GM19240 (cell line): Measurements from ENCODE around the gene LPCAT1.

ENCODE experiments used
- DNase-seq: peaks from one replicate; pipeline ENCODE4 v3.0.0; 2011; ENCODE audit warnings: low spot score; ENCODE audit not compliant: insufficient read length

LPCAT1 gene

DNA sequence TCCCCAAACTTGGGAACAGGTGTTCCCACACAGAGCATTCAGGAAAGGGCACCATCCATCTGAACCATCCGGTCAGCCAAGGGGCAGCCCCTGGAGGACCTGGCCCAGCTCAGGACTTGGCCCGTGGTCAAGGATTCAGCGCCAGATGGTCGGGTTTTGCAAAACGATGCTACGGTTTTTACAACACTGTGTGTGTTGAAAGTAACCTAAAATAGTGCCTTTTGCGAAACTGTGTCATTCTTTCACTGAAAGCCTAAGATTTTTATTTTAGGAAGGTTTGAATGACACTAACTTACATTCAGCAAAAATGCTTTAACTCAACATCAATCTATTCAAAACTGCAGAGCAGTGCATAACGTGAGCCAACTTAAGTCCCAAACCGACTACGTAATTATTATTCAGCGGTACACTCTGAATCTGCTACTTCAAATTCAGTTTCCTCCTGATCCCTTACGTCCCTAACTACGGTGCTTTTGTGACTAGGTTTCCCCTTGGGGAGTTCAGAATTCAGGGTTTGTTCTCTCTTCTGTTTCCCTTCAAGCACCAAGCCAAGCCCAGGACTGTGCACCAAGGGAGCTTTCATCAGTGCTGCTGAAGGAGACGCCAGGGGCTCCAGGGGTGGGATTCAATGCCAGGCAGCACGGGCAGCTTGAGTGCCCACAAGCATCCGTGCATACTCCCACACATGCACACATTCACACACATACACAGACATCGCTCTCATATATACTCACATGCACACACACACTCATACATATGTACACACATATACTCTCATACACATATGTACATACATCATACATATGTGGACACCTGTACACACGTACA is 25.8 kb downstream of the LPCAT1 start:
- DNase-seq, result no peak

DNA sequence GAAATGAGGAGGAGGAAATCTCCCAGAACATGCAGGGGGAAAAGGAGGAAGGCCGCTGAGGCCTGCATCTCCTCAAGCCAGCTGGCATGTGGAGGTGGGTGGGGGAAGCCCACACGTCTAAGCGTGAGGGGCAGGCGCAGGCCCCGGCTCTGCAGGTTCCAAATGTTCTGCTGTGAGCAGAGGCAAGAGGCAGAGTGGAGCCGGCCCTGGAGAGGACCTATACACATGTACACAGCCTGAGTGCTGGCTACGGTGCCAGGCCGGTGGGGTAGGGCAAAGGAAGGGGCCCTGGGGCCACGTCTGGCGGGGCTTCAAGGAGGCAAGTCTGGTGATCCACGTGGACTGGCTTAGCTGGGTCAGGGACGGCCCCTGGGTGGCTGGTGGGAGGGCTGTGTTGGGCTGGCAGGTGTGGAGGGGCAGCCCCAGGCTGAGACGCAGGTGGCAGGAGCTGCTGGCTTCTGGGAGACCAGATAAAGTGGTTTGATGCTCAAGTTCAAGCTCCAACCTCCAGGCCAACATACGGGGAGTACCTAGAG is 26.4 kb downstream of the LPCAT1 start:
- no peak for DNase-seq

DNA sequence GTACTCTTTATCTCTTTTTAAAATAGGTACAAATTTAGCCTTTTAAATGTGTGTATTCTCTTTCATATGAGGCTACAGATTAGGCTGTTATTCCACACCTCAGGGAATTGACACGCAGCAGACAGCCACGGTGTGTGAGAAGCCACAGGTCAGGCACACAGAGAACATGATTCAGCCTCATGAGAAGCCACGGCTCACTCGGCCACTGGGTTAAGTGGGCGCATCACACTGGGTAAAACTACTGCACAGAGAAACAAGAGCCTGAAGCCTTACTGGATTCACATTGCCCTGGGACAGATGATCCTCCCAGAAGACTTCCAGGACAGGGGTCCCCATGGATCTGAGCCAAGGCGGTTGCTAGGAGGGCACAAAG is 28.2 kb downstream of the LPCAT1 start:
- no peak for DNase-seq

DNA sequence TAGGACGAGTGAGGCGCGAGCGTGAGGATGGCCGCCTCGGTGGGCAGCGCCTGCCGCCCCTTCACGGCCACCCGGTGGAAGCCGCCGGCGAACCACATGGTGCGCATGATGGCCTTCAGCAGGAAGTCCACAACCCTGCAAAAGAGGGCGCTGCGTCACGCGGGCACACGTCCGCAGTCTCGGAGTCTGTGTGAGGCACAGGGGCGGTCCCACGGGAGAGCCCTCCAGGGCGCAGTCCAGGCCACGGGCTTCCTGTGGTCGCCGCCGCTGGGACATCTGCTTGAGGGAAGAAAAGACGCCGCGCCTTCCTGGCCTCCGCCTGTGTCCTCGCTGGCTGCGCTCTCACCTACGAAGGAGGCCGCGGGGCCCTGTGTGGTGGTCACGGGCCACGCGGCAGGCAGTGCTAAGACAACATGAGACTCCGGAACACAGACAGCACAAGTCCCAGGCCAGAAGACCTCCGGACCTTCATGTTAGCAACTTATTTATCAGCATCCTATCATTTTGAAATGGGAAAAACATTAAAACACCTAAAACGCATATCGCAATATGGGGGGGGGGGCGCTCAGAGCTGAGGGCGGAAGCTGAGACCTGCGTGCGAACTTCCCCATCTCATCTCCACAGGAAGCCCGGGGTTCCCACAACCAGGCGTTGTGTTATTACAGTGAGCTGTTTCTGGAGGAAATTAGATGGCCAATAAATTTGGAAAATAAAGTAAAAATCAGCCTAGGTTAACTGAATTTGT is 28.8 kb downstream of the LPCAT1 start:
- DNase-seq, result no peak

DNA sequence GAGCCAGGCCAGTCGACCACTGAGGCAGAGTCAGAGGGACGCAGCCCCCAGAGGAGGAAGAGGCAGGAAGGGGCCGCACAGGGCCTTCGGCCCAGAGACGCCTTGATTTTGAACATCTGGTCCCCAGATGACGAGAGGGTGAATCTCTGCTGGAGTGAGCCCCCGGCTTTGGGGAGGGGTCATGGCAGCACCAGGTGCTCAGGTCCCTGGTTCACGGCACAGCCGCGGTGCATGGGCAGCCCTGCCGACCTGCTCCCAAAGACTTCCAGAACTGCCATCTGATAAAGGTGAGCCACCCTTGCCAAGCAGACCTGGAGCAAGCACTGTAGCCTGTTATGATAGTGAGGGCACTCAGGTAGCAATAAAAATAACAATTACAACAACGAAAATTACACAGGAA is 29.8 kb downstream of the LPCAT1 start:
- no peak for DNase-seq

DNA sequence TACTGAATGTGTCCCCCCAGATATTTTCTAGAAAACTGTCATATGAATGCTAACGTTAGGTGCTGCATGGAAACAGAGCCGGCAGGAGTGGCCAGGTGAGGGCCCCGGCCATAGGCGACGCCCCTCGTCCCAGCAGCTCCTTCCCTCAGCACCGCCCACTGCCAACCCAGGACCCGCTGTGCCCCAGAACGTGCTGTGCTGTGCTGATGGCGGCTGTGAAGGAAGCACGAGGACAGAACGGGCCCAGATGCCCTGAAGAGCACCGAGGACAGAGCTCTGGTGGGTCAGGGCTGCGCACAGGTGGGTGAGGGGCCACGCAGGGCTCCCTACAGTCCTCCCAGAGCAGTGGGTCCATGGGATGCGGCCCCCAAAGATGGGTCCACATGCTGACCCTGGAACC is 30.3 kb downstream of the LPCAT1 start:
- DNase-seq, result no peak

DNA sequence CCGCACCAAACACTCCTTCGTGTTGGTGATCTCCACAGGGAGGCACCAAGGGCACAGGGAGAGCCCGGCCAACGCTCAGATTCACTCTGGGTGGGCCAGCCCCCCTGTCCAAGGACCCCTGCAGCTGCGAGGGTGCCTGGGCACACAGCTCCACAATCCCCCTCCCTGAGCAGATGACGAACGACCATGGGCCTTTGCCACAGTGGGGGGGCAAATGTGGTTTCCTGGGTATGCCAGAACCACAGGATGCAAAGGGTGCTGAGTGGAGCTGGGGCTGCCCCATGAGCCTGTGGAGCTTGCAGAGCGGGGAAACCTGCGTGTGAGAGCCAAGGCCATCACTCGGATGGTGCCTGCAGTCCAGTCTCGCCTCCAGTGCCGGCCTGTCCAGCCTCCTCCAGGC is 31.0 kb downstream of the LPCAT1 start:
- no peak for DNase-seq

DNA sequence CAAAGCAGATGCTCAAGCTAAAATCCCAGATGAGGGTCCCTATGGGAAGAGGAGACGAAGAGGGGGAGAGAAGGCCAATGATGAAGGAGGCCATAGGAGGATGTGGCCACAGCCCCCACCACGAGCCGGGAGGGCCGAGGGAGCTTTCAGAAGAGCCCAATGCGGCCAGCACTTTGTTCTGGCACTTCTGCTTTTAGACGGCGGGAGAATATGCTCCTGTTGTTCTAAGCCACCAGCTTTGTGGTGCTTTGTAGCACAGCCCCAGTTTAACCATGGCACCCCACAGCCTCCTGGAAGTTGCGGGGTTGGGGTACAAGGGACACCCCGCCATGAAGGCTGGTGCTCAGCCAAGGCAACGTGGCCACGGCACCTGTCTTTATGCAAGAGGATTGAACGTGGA is 33.4 kb downstream of the LPCAT1 start:
- no peak for DNase-seq

DNA sequence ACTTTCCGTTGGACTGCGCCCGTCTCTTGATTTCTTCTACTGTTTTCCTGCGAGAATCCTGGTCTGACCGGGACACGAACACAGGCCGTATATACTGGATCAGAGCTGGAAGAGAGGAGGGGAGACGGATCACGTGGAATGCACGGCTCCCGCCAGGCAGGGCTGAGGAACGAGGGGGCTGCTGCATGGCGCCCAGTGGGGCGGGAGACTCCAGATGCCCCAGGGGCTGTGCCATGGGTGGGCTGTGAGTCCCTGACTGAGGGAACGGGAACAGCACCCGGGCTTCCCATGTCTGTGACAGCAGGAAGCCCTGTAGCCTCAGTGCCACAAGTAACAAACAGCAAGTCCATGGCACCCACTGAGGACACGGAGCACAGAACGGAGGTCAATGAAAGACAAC is 34.0 kb downstream of the LPCAT1 start:
- DNase-seq, result no peak

DNA sequence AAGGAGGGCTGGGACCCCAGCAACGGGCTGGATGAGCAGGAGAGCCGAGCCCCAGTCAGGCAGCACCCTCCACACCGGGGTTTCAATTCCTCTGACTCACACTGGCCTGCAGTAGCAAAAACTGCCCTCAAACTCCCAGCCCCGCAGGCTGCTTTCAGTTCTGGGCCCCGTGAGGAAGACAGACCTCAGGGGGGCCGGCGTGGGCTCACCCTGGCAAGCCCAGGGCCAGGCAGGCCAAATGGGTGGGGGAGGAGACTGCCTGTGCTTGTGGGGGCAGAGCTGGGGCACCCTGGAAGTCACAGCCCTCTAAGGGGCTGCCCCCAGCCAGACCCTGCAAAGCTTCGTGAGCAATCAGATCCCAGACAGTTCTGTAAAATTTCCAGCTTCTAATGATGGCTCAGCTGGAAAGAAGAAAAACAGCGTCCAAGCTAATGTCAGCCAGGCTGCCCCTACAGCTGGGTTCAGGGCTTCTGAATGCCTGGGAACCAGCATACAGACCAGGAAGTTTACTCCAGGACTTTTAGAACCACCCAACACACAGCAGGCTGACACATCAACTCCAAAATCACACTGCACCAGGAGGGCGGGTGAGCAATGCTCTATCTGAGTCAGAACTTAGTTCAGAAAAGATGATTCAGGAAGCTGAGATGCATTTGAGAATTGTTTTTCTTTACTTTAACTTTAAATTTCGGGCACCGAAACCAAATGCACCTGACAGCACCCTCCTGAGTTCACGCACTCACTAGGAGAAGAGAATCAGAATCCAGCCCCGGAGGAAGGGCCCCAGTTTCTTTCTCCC is 34.7 kb downstream of the LPCAT1 start:
- no peak for DNase-seq

DNA sequence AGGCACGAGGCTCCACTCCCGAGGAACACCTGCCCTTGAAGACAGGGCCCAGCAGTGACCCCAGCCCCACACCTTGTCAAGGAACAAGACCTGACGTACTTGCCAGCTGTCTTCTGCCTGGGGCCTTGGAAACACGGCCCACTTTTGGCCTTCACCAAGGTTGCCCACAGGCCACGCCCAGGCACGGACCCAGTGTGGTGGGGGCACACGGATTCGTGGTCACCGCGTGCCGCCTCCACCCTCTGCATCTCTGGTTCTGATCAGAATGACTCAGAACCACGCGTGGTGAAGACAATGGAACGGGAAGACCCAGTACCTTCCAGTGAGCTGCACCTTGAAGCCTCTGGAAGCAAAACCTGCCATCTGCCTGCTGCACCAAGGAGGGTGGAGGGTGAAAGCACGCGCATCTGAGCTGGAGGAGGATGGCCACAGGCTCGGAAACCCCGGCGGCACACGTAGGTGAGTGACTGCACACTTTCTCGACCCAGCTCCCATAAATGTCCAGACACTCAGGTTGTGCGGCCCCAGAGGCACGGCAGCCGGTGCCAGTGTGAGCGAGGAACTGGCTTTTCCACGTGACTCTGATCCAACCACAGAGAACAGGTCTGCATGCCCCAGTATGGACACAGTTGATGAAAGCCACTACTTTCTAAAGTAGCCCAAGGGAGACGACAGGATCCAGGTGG is 36.5 kb downstream of the LPCAT1 start:
- no peak for DNase-seq

DNA sequence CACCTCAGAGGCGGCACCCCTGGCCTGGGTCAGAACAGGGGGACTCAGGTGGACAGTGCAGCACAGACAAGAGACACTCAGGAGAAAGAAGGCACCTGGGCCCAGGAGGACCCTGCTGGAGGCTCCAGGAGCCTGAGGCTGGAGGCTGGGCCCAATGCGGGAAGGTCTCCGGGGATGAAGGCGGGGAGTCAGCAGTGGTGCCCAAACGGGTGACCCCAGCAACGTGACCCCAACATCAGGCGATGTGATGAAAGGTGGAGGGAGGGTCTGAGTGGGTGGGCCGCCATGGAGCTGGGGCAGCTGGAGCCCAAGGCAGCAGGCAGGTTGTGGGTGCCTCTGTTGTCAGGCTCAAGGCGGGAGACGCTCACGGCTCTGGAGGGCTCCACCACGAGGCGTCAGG is 37.5 kb downstream of the LPCAT1 start:
- no peak for DNase-seq

DNA sequence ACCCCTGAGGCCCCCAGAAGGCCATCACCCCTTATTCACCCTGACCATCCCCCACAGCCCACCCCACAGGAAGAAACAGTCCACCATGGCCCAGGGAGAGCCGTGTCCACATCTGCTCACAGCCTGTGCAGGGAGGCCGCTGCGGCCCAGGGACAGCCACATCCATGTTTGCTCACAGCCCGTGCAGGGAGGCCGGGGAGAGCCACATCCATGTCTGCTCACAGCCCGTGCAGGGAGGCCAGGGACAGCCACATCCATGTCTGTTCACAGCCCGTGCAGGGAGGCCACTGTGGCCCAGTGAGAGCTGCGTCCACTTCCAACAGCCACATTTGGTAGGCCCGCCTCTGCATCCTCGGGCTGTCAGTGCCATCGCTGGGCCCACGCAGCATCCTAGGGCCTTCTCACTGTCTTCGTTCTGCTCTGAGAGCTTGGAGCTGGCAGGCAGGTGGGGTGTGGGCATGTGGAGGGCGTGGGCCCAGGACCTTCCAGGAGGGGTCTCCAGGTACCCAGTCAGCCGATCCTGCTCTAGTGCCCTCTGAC is 38.1 kb downstream of the LPCAT1 start:
- DNase-seq, result no peak

DNA sequence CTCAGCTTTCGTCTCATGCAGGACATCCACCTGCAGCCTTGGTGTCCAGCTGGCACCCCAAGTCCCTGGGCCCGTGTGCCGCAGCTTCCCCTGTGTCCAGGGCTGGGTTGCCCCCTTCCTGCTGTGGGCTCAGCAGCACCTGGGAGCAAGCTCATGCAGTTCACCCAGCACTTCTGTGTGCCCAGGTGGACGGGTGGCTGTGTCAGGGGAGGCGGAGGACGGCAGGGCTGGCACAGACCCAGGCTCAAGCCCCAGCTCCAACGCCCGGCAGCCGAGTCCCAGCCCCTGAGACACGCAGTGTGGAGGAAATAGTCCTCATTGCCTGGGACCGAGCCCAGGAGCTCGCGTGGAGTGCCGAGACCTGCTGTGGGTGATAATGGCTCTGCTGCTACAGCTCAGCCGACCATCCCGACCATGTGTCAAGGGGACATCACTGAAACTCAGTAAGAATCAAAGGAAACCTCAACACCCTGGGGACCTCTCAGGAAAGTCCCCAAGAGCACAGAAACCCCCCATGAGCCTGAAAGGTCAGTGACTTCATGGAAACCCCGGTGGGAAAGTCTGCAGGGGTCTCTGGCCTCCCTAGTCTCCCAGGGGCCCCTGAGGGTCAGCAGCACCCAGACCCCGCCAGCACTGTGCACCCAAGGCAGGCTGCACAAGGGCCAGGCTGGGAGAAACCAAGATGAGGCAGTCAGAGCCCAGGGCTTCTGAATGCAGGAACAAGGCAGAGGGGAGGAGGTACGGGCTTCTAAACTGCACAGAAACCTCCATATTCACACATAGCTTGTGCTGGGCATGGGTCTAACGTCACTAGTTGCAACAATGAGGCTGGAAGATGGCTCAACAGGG is 38.8 kb downstream of the LPCAT1 start:
- peak; percentile 67 for DNase-seq

DNA sequence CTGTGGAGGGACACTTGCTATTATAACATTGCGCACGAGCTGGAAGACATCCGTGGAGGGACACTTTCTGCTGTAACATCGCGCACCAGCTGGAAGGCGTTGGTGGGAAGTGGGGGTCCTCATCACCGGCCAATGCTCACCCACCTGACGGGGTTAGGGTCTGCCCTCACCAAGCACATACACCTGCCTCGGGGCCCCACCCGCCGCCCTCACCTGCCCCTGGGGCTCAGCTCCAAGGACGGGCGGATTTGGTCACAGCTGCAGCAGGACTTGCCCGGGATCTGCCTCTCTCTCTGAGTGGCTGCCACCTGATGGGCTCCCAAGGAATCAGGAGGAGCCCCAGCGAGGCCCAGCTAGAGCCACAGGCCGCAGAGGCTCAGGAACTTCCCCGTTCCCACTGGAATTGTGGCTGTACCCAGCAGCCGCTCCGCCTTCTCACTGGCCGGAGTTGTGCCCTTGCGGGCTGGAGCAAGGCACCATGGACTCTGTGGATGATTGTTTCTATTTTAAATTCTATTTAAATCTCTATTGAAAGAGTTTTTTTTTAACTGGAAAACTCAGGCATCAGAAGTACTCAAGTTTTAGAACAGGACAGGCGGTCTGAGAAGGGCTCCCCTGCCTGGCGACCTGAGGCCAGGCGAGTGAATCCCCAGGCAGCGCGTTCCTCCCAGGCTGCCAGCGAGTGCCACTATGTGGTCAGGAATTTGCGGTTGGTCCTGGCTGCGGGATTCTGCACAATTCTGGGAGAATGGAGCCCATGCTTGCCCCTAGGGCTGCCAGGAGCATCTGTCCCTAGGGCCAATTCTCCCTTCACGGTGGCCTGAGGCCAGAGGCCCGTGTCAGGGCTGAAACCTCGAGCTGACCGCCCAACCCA is 39.7 kb downstream of the LPCAT1 start:
- DNase-seq, result no peak

DNA sequence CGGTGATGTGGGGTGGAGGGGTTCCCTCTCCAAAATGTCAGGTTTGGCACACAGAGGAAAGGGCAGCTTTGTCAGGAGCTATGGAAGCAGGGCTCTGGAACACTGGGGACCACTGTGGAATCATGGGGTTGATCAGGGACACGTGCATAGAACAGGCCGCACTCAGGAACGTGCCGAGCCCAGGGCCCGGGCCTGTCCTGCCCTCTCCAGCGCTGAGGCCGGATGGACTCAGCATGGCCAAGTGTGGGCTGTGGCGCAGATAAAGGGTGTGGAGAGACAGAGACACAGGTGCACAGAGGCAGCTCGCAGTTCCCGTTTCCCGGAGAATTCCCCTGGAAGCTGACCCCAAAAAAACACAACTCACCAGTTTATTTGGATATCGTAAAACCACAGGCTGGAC is 40.7 kb downstream of the LPCAT1 start:
- no peak for DNase-seq

DNA sequence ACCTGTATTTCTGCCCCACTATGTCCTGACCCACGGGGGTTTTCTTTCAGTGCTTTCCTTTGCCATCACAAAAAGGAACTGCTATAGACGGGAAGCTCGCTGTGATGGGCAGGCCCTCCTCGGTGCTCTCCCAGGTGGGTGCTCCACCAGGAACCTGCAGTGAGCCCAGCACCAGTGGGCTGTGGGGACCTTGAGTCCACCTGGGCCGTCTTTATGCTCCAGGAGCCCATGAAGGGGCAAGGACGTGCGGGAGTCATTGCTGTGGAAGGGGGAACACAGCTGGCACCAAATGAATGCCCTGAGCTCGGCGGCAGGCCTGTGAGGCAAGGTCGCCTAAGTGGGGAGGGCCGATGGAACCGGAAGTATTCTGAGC is 41.8 kb downstream of the LPCAT1 start:
- DNase-seq, result no peak

DNA sequence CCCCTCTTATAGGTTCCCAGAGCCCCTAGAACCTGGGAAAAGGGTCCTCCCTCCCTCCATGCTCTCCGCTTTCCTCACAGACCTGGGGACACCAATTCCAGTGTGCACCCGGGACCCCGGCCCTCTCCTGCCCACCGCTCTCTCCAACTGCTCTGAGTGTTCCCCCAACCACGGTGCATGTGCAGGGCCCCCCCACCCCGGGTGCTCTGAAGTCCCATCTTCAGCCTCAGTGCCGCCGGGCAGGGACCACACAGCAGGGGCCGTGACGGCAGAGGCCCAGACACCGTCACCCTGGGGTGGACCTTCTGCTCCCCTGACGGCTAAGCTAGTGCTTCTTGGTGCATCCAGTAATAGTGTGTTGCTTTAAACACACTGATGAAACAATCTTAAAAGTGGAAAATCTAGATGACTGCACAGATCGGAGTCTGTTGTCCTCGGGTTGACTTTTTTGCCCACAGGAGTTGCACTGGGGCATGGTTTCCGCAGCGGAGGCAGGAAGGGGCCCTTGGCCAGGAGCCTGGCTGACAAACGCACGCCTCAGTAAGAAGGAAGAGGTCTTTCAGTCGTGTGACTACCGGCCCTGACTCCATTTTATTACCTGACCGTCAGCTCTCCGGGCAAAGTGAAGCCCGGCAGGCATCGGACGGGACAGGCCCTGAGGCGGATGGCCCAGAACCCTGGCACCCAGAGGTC is 42.3 kb downstream of the LPCAT1 start:
- DNase-seq, result no peak

DNA sequence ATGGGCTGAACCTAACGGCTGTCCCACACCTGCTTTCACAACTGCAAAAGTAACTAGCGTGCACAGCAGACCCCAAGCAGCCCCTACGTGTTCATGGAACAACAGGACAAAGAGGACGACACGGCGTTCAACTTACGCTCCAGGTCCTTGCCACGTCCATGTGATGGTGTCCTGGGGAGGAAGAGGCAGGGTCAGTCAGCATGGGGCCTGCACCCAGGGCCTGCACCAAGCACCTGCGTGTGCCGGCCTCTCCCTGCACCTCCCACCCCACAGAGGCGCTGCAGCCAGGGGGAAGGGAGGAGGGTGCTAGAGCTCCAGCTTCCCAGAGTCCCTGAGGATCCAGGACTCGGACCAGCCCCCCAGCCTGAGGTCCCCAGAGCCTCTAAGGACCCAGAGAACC is 43.0 kb downstream of the LPCAT1 start:
- no peak for DNase-seq
